ENCODE measurements around the gene SNX32. TPM values are rescaled to one million over a fixed set of nuclear protein-coding genes. Genes with fewer than 3 reads are reported as not detected.

SNX32 gene
- total RNA-seq, 3 donors from 2014 or later (not counting 1 experiment from before 2014, with no cell fraction given): 0.31 to 2.0 (median 0.54) TPM

DNA sequence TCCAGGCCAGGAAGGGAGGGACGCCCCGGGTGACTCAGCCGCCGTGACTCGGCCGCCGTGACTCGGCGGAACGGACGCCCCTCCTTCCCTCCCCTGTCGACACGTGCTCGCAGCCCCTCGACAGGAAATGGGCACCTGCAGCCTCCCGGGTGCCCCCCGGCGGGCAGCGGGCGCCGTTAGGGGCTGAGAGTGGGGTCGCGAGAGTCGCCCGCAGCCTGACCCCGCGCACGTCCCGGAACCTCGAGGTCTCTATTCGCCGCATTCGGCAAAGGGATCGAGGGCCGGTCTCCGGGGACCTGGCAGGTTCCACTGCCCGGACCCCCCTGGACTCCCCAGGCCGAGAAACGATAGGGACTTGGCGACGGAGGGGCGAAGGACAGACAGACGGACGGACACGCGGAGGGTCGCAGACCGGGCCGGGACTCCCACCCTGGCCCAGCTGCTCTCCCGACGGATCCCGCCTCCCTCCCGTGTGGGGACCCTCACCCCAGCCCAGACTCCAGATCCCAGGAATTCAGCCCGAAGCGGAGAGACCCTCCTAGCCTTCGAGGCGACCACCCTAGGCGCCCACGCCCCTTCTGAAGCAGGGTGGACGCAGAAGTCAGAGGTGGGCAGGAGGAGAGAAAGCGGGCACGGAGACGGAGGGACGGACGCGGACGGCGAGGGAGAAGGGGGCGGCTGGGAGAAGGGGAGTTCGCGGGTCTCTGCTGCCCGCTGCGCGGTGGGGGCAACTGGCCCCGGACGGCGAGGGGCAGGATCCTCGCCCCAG is 65.8 kb downstream of the SNX32 start:
- ATAC-seq (peak in 2 of 3 donors; percentile 37 to 42), DNase-seq (peak; percentile 66 to 69)
- Mint-ChIP-seq H3K36me3 (no peaks in the 10 kb centered on the region), H3K27me3 (ENCODE audit: low read depth in 2 of 2) (peaks cover 0 to 5% of the 10 kb centered on the region in 2 donors), H3K4me1 (peaks cover 12 to 23% of the 10 kb centered on the region in 2 donors), H3K27ac (peak overlapping the region in 1 of 2 donors; percentile 98), H3K4me3 (peak overlapping the region; percentile 72), H3K9me3 (no peaks in the 10 kb centered on the region)
- TF ChIP-seq, protein P1, sequence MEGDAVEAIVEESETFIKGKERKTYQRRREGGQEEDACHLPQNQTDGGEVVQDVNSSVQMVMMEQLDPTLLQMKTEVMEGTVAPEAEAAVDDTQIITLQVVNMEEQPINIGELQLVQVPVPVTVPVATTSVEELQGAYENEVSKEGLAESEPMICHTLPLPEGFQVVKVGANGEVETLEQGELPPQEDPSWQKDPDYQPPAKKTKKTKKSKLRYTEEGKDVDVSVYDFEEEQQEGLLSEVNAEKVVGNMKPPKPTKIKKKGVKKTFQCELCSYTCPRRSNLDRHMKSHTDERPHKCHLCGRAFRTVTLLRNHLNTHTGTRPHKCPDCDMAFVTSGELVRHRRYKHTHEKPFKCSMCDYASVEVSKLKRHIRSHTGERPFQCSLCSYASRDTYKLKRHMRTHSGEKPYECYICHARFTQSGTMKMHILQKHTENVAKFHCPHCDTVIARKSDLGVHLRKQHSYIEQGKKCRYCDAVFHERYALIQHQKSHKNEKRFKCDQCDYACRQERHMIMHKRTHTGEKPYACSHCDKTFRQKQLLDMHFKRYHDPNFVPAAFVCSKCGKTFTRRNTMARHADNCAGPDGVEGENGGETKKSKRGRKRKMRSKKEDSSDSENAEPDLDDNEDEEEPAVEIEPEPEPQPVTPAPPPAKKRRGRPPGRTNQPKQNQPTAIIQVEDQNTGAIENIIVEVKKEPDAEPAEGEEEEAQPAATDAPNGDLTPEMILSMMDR (IDR thresholded peaks at IDR 0.05): no peak
- Histone ChIP-seq H3K4me3 (ENCODE audit: low read length) (peak overlapping the region; percentile 30), H3K4me1 (ENCODE audit: control insufficient read depth, insufficient read depth, low read length) (peaks cover 43% of the 10 kb centered on the region), H3K27me3 (ENCODE audit: control insufficient read depth, insufficient read depth, low read length) (peaks cover 5% of the 10 kb centered on the region), H3K27ac (ENCODE audit: low read length) (no peak overlapping the region), H3K36me3 (ENCODE audit: control insufficient read depth, insufficient read depth, low read length) (no peaks in the 10 kb centered on the region), H3K9me3 (ENCODE audit: control insufficient read depth, insufficient read depth, low read length) (no peaks in the 10 kb centered on the region)
- WGBS (ENCODE audit: insufficient coverage): 3% methylated on average over 78 of the region's 78 CpGs
- intact Hi-C loops (cut with micrococcal nuclease): loop anchor here (1.0 kb wide), 1 partner anchor 9 kb away; the partner anchor contains the start of gene CCDC85B

- TF ChIP-seq, protein P1 (IDR thresholded peaks at IDR 0.05): no peak
- Histone ChIP-seq H3K27me3 (ENCODE audit: control insufficient read depth, insufficient read depth, low read length) (peaks cover 5% of the 10 kb centered on the region), H3K36me3 (ENCODE audit: control insufficient read depth, insufficient read depth, low read length) (no peaks in the 10 kb centered on the region), H3K4me3 (ENCODE audit: low read length) (peak within 1 kb of the TSS; percentile 30), H3K27ac (ENCODE audit: low read length) (peak within 1 kb of the TSS; percentile 15), H3K4me1 (ENCODE audit: control insufficient read depth, insufficient read depth, low read length) (peaks cover 38% of the 10 kb centered on the region), H3K9me3 (ENCODE audit: control insufficient read depth, insufficient read depth, low read length) (no peaks in the 10 kb centered on the region)
- Mint-ChIP-seq H3K4me3 (peak within 1 kb of the TSS; percentile 72), H3K9me3 (no peaks in the 10 kb centered on the region), H3K27ac (peak within 1 kb of the TSS; percentile 90 to 98), H3K4me1 (peaks cover 12 to 23% of the 10 kb centered on the region in 2 donors), H3K36me3 (no peaks in the 10 kb centered on the region), H3K27me3 (ENCODE audit: low read depth in 2 of 2) (peaks cover 0 to 5% of the 10 kb centered on the region in 2 donors)
- DNase-seq: peak; percentile 91 to 96
- intact Hi-C loops (cut with micrococcal nuclease): loop anchor here (1.0 kb wide), 1 partner anchor 10 kb away; the partner anchor contains the start of gene CCDC85B
- peak; percentile 66 to 86 (median 78) for ATAC-seq
- 2% methylated on average over 80 of the region's 80 CpGs for WGBS (ENCODE audit: insufficient coverage)
Observed at GRCh38 chr11:65900125-65900898, 66.5 kb downstream of the SNX32 start, which contains the start of gene FOSL1. FOSL1 (minus strand) TSS chr11:65900388; CDS start chr11:65900339, 49 bp downstream.

- no peaks in the 10 kb centered on the region for H3K9me3 Mint-ChIP-seq
- peaks cover 0 to 5% of the 10 kb centered on the region in 2 donors for H3K27me3 Mint-ChIP-seq (ENCODE audit: low read depth in 2 of 2)
- WGBS (ENCODE audit: insufficient coverage): 85% methylated on average over 10 of the region's 11 CpGs
- H3K4me1 Mint-ChIP-seq: peaks cover 12 to 23% of the 10 kb centered on the region in 2 donors
- no peaks in the 10 kb centered on the region for H3K36me3 ChIP-seq (ENCODE audit: control insufficient read depth, insufficient read depth, low read length)
- DNase-seq (no peak), ATAC-seq (no peak)
- H3K27me3 ChIP-seq (ENCODE audit: control insufficient read depth, insufficient read depth, low read length): peaks cover 5% of the 10 kb centered on the region
- intact Hi-C loops (cut with micrococcal nuclease): loop anchor here (1.0 kb wide), 1 partner anchor 11 kb away; the partner anchor contains the start of gene CCDC85B
- no peaks in the 10 kb centered on the region for H3K9me3 ChIP-seq (ENCODE audit: control insufficient read depth, insufficient read depth, low read length)
- peak overlapping the region; percentile 90 to 98 for H3K27ac Mint-ChIP-seq
- TF ChIP-seq, protein P1 (IDR thresholded peaks at IDR 0.05): no peak
- peak overlapping the region; percentile 20 for H3K4me3 ChIP-seq (ENCODE audit: low read length)
- no peaks in the 10 kb centered on the region for H3K36me3 Mint-ChIP-seq
- peaks cover 38% of the 10 kb centered on the region for H3K4me1 ChIP-seq (ENCODE audit: control insufficient read depth, insufficient read depth, low read length)
- H3K27ac ChIP-seq (ENCODE audit: low read length): peak overlapping the region; percentile 15
- H3K4me3 Mint-ChIP-seq: peak overlapping the region; percentile 45
Observed at GRCh38 chr11:65900899-65901180, 67.1 kb downstream of the SNX32 start.

All from natural killer cell (primary cell).